HCT116 (cell line): ENCODE results near the gene CBL. TPM values are rescaled to one million over a fixed set of nuclear protein-coding genes. Genes with fewer than 3 reads are reported as not detected.

Experiments
- ATAC-seq: fragments of 200-7000 bp; cut with Tn5 transposase; 2 replicates; pipeline ENCODE4 v1.9.1; 2020; ENCODE audit warnings: mild to moderate bottlenecking, moderate library complexity
- BruUV-seq: library from RNA; stranded (reverse); fragments of 400-500 nt; replicated peaks from 2 replicates; lab custom pipeline; 2021; lab: Mats Ljungman, UMichigan
- CTCF ChIA-PET: fragments of 300-600 bp; sonication (Branson Sonifier 250); formaldehyde crosslinking; loops from one replicate; lab custom pipeline; 2021; ENCODE audit warnings: antibody characterized with exemption; lab: Charles Lee
- POLR2A ChIA-PET: fragments of 300-600, 350-600 bp; sonication (Branson Sonifier 250); formaldehyde crosslinking; loops from one replicate; lab custom pipeline; 2021; ENCODE audit warnings: antibody characterized with exemption; lab: Charles Lee
- RAD21 ChIA-PET, 2 experiments: fragments of 300-600 bp; sonication (Branson Sonifier 250); formaldehyde crosslinking; loops; one replicate each; lab custom pipeline; 2023; ENCODE audit warnings: low total read pairs in 2 of 2; ENCODE audit not compliant: uncharacterized antibody in 2 of 2, unreplicated experiment in 2 of 2, low non-redundant PET in 1 of 2; lab: Charles Lee
- DNase-seq: peaks from one replicate; pipeline ENCODE4 v3.0.0-alpha.2; 2010; ENCODE audit warnings: low read depth, low spot score
- H2AFZ ChIP-seq: fragments of 200-600 bp; shearing (Covaris generic), sonication (generic); 2 replicates; pipeline ENCODE4 v1.6.1; 2017; ENCODE audit warnings: low read depth, mixed run types, mixed read lengths, antibody characterized with exemption, low read length; ENCODE audit not compliant: poor library complexity, severe bottlenecking
- H3K27ac ChIP-seq: 2 replicates; pipeline ENCODE4 v1.5.1; 2012; ENCODE audit warnings: low read depth, low read length
- H3K27me3 ChIP-seq: fragments of 200-600 bp; sonication (generic); 2 replicates; pipeline ENCODE4 v1.6.1; 2016; ENCODE audit warnings: mixed run types, low read length, mixed read lengths; ENCODE audit not compliant: insufficient read depth
- H3K36me3 ChIP-seq, 2 experiments: fragments of 200-500 bp in 1 of 2; fragments of 200-600 bp in 1 of 2; sonication (Bioruptor generic) in 1 of 2; sonication (generic) in 1 of 2; 2 replicates each; pipeline versions ENCODE4 v1.5.1 to v1.6.1; 2014 to 2016; ENCODE audit warnings: low read length in 2 of 2, inconsistent platforms in 1 of 2, mixed read lengths in 1 of 2, mixed run types in 1 of 2; ENCODE audit not compliant: insufficient read depth in 2 of 2, control insufficient read depth in 1 of 2
- H3K4me1 ChIP-seq, 2 experiments: fragments of 200-600 bp in 1 of 2; sonication (generic) in 1 of 2; 2 replicates each; pipeline versions ENCODE4 v1.5.1 to v1.6.1; 2012 to 2017; ENCODE audit warnings: low read length in 2 of 2, inconsistent platforms in 1 of 2, mild to moderate bottlenecking in 1 of 2, mixed read lengths in 1 of 2, mixed run types in 1 of 2, moderate library complexity in 1 of 2; ENCODE audit not compliant: insufficient read depth in 2 of 2, control insufficient read depth in 1 of 2
- H3K4me2 ChIP-seq: fragments of 200-600 bp; sonication (generic); 2 replicates; pipeline ENCODE4 v1.6.1; 2017; ENCODE audit warnings: mixed run types, low read length, mixed read lengths
- H3K4me3 ChIP-seq, 2 experiments: fragments of 200-600 bp in 1 of 2; sonication (generic) in 1 of 2; replicated peaks in 1 of 2; 2 replicates each; pipeline ENCODE4 v1.5.1; 2011 to 2016; ENCODE audit warnings: low read length in 2 of 2, control low read depth in 1 of 2, low read depth in 1 of 2, mild to moderate bottlenecking in 1 of 2, mixed read lengths in 1 of 2, mixed run types in 1 of 2
- H3K79me2 ChIP-seq: fragments of 200-600 bp; sonication (generic); 2 replicates; pipeline ENCODE4 v1.6.1; 2017; ENCODE audit warnings: mild to moderate bottlenecking, mixed run types, low read length, moderate library complexity, mixed read lengths; ENCODE audit not compliant: insufficient read depth
- H3K9ac ChIP-seq: fragments of 200-600 bp; sonication (generic); 2 replicates; pipeline ENCODE4 v1.6.1; 2016; ENCODE audit warnings: low read length, mixed read lengths
- H3K9me2 ChIP-seq: fragments of 200-600 bp; sonication (generic), shearing (Covaris generic); 2 replicates; pipeline ENCODE4 v1.6.1; 2017; ENCODE audit warnings: mixed run types, mild to moderate bottlenecking, moderate library complexity; ENCODE audit not compliant: insufficient read depth
- H3K9me3 ChIP-seq, 2 experiments: fragments of 200-500 bp in 1 of 2; fragments of 200-600 bp in 1 of 2; sonication (Bioruptor generic) in 1 of 2; sonication (generic) in 1 of 2; 2 replicates each; pipeline ENCODE4 v1.6.1; 2014 to 2017; ENCODE audit warnings: low read length in 2 of 2, mixed read lengths in 2 of 2, inconsistent platforms in 1 of 2, low read depth in 1 of 2, mild to moderate bottlenecking in 1 of 2, mixed run types in 1 of 2, moderate library complexity in 1 of 2; ENCODE audit not compliant: control insufficient read depth in 1 of 2, insufficient read depth in 1 of 2
- H4K20me1 ChIP-seq: fragments of 200-600 bp; sonication (generic), shearing (Covaris generic); 2 replicates; pipeline ENCODE4 v1.6.1; 2017; ENCODE audit warnings: mixed run types, mild to moderate bottlenecking, moderate library complexity; ENCODE audit not compliant: insufficient read depth
- ELF1 ChIP-seq: IDR thresholded peaks from 2 replicates; pipeline ENCODE4 v1.6.1; 2012; ENCODE audit warnings: low read depth, borderline replicate concordance
- EZH2 ChIP-seq: fragments of 200-600 bp; sonication (generic); IDR thresholded peaks from 2 replicates; pipeline ENCODE4 v1.6.1; 2017; ENCODE audit warnings: antibody characterized with exemption, mixed run types
- EZH2phosphoT487 ChIP-seq: fragments of 200-600 bp; IDR thresholded peaks from 2 replicates; pipeline ENCODE4 v1.6.1; 2018; ENCODE audit warnings: antibody characterized with exemption, borderline replicate concordance
- FOSL1 ChIP-seq: IDR thresholded peaks from 2 replicates; pipeline ENCODE4 v1.6.1; 2012; ENCODE audit warnings: low read depth
- MAX ChIP-seq: IDR thresholded peaks from 2 replicates; pipeline ENCODE4 v1.6.1; 2012
- POLR2AphosphoS5 ChIP-seq: IDR thresholded peaks from 2 replicates; pipeline ENCODE4 v1.6.1; 2011; ENCODE audit warnings: mild to moderate bottlenecking, low read depth, low read length, moderate library complexity
- REST ChIP-seq: IDR thresholded peaks from 2 replicates; pipeline ENCODE4 v1.6.1; 2012; ENCODE audit warnings: low read depth
- SIN3A ChIP-seq: IDR thresholded peaks from 2 replicates; pipeline ENCODE4 v1.6.1; 2012; ENCODE audit warnings: low read depth
- SRF ChIP-seq: IDR thresholded peaks from 2 replicates; pipeline ENCODE4 v1.6.1; 2012; ENCODE audit warnings: low read depth
- TCF7L2 ChIP-seq: IDR thresholded peaks from 2 replicates; pipeline ENCODE4 v1.7.0; 2011; ENCODE audit warnings: borderline replicate concordance, inconsistent platforms; ENCODE audit not compliant: insufficient read depth, insufficient read length; ENCODE audit errors: extremely low read depth
- YY1 ChIP-seq: IDR thresholded peaks from 2 replicates; pipeline ENCODE4 v1.6.1; 2011; ENCODE audit warnings: low read length, low read depth, moderate library complexity, mild to moderate bottlenecking; ENCODE audit not compliant: insufficient replicate concordance; ENCODE audit errors: extremely low read depth
- ZBTB33 ChIP-seq: IDR thresholded peaks from 2 replicates; pipeline ENCODE4 v1.6.1; 2011; ENCODE audit warnings: mild to moderate bottlenecking, low read length, moderate library complexity; ENCODE audit not compliant: insufficient replicate concordance; ENCODE audit errors: extremely low read depth
- intact Hi-C: fragments of 100-400 bp; cut with micrococcal nuclease; formaldehyde crosslinking; loops from 2 replicates; pipeline ENCODE4 v1.10.0; 2022
- total RNA-seq: library from RNA; stranded (reverse); gene quantifications from one replicate; pipeline ENCODE4 v1.2.1, GENCODE V29; 2021; ENCODE audit not compliant: unreplicated experiment

The CBL gene
- total RNA-seq, 1 experiment from 2014 or later, result 31.1 TPM

GRCh38 chr11:119258983-119259382 is 52.8 kb downstream of the CBL start (continued):
- TF ChIP-seq REST (no peak), SRF (no peak), ELF1 (no peak)

- intact Hi-C loops, result no loop called here
- Histone ChIP-seq H2AFZ (no peak overlapping the region), H3K9me2 (no peaks in the 10 kb centered on the region), H4K20me1 (peaks cover 6% of the 10 kb centered on the region; the same call in 1 of the 2 replicates), H3K79me2 (peaks cover 61% of the 10 kb centered on the region), H3K9me3 (no peaks in the 10 kb centered on the region), H3K4me2 (no peak overlapping the region), H3K9ac (no peak overlapping the region), H3K36me3 (no peaks in the 10 kb centered on the region), H3K4me1 (no peaks in the 10 kb centered on the region), H3K4me3 (no peak overlapping the region), H3K27me3 (no peaks in the 10 kb centered on the region), H3K27ac (no peak overlapping the region)
- no TSS peak for BruUV-seq
- no peak for DNase-seq
- no peak for ATAC-seq
- ChIA-PET POLR2A (interaction anchor here (0.6 kb wide), 1 partner anchor 98 kb away, joined by 3 read pairs; no protein-coding TSS in a partner anchor), CTCF (no interaction called here), RAD21 (no interaction called here)
- TF ChIP-seq ZBTB33 (no peak), ELF1 (no peak), TCF7L2 (no peak), REST (no peak), EZH2 (no peak), YY1 (no peak), SIN3A (no peak), MAX (no peak), FOSL1 (no peak), POLR2AphosphoS5 (no peak), EZH2phosphoT487 (no peak)
These were observed 56.7 kb downstream of the CBL start for GRCh38 chr11:119262668-119263351.
